GM19238 (cell line): ENCODE data around the gene EFNA2.

ENCODE experiments used
- DNase-seq: peaks from one replicate; pipeline ENCODE4 v3.0.0; 2011; ENCODE audit warnings: low spot score; ENCODE audit not compliant: insufficient read length

Gene EFNA2

GRCh38 chr19:1271528-1272422, 13.9 kb upstream of the EFNA2 start:
- no peak for DNase-seq

GRCh38 chr19:1272423-1273262, 13.0 kb upstream of the EFNA2 start:
- no peak for DNase-seq

GRCh38 chr19:1273263-1274041, 12.2 kb upstream of the EFNA2 start:
- DNase-seq, result no peak

DNA sequence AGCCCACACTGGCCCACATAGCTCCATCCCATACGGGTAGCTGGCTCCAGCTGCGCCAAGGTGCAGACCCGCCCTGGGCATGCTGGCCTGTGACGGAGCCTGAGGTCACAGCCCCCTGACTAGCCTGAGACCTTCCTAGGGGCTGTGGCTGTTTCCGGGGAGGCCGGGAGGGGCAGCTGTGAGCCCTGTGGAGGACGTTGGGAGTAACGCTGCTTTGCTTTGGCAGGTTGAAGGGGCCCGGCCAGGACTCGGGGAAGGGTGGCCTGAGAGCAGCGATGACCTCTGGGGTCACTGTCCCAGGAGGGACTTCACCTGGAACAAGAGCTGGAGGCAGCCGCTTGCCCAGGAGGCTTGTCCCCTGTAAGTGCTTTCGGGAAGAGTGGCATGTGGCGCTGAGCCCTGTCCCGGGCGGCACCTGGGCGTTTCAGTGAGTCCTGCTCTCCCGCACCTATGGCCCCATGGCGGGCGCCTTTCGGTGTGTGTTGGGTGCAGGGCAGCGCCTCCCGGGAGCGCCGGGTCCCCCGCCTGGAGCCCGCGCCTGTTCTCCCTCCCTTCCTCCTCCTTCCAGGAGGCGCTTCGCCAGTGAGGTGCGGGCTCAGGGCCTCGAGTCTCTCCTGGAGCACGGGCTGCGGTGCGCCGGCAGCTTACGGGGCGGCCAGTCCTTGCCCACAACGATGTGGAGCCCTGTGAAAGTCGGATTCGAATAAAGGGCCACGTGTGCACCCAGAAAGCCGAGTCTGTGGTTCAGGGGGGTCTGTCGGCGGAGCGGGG, 11.4 kb upstream of the EFNA2 start:
- DNase-seq, result no peak

- no peak for DNase-seq
Observed at GRCh38 chr19:1274852-1275259, 10.8 kb upstream of the EFNA2 start.

DNA sequence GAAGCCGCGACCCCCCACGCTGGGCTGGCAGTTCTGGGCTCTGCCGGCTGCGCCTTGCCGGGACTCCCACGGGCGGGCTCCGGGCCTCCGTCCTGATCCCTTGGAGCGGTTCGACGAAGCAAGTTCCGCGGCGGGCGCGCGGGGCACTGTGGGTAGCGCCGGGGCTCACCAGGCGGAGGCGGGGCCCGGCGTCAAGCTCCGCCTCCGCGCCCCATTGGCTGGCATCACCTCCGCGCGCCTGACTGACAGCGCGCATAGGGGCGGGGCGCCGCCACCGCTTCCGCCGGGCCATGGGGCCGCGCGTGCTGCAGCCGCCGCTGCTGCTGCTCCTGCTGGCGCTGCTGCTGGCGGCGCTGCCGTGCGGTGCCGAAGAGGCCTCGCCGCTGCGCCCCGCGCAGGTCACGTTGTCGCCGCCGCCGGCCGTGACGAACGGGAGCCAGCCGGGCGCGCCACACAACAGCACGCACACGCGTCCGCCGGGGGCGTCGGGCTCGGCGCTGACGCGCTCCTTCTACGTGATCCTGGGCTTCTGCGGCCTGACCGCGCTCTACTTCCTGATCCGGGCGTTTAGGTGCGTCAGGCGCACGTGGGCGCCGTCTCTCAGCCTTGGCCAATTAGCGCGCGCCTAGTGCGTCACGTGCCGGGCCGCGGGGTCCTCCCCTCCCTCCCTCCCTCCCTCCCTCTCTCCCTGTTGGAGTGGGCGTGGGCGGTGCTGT, 10.3 kb upstream of the EFNA2 start, which contains the start of gene FAM174C:
TSS of gene FAM174C (plus strand) at position 271 of the 716 bp plus-strand sequence. CDS start at position 291, 20 bp downstream.
- DNase-seq, result peak; percentile 99

- no peak for DNase-seq
Observed at GRCh38 chr19:1275976-1276627, 9.6 kb upstream of the EFNA2 start.

- DNase-seq, result no peak
Observed at GRCh38 chr19:1276628-1277022, 9.0 kb upstream of the EFNA2 start.

- DNase-seq, result no peak
Observed at GRCh38 chr19:1277061-1277460, 8.6 kb upstream of the EFNA2 start.

DNA sequence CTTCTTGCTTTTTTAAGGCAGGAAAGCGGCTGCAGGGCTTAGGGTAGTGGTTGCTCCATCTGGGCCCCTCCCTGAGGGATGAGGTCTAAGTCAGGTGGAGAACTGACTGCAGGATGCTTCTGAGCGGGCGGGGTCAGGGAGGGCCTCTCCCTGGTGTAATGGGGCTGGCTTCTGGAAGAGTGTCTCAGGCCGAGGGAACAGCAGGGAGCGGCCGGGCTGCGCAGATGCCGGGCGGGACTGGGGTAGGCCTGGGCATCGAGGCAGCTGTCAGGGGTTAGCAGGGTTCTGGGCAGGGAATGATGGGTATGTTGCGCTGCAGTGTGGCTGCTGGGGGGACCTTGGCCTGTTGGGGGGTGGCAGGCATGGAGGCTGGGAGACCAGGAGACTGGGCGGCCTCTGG, 7.6 kb upstream of the EFNA2 start:
- DNase-seq, result no peak

- DNase-seq, result no peak
Observed at GRCh38 chr19:1278713-1279660, 6.7 kb upstream of the EFNA2 start.

- DNase-seq, result peak; percentile 92
Observed at GRCh38 chr19:1279782-1280341, 5.8 kb upstream of the EFNA2 start.

- no peak for DNase-seq
Observed at GRCh38 chr19:1280636-1281568, 4.8 kb upstream of the EFNA2 start.

- DNase-seq, result no peak
Observed at GRCh38 chr19:1281569-1282287, 3.9 kb upstream of the EFNA2 start.

DNA sequence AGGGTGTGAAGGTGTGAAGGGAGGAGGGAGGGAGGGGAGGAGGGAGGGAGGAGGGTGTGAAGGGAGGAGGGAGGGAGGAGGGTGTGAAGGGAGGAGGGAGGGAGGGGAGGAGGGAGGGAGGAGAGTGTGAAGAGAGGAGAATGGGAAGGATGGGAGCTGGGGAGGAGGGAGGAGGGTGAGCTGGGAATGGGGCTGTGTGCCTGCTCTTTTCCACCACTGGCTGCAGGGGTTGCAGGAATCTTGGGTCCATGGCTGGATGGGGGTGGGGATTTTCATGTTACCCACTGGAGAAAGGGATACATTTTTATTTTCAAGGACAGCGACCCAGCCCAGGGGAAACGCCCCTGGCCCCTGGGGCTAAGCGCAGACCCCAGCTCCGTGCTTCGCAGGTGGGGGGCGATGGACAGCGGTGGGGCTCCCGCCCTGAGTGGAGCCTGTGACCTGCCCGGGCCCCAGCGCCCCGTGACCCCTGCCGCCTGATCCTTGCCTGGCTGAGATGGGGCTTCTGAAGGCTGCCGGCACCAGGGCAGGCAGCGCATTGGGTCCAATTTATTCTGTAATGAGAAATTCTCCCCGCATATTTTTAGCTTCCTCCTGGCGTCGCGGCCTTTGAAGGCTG, 3.0 kb upstream of the EFNA2 start:
- DNase-seq, result no peak
